GM21737 (cell line): ENCODE data around the gene JUND.
A peak's percentile ranks its signal among the peaks of the same experiment; 100 is the strongest.

Experiments used
- ATAC-seq: cut with Tn5 transposase; IDR thresholded peaks from one replicate; pipeline ENCODE4 v1.9.1; 2021; ENCODE audit warnings: mild to moderate bottlenecking, moderate library complexity; ENCODE audit not compliant: unreplicated experiment

The JUND gene

GRCh38 chr19:18291019-18291524 is 9.7 kb upstream of the JUND start:
- ATAC-seq, result no peak

- ATAC-seq, result no peak
These were observed 9.0 kb upstream of the JUND start for GRCh38 chr19:18290302-18291018.

GRCh38 chr19:18289471-18290301 is 8.3 kb upstream of the JUND start:
- no peak for ATAC-seq

- ATAC-seq, result no peak
These were observed 6.7 kb upstream of the JUND start for GRCh38 chr19:18287836-18288772.

- no peak for ATAC-seq
These were observed 5.7 kb upstream of the JUND start for GRCh38 chr19:18286973-18287635.

GRCh38 chr19:18284712-18285360 is 3.4 kb upstream of the JUND start:
- ATAC-seq, result no peak

- ATAC-seq, result no peak
These were observed 1.9 kb upstream of the JUND start for GRCh38 chr19:18283338-18283737.

GRCh38 chr19:18282788-18283141 is 1.3 kb upstream of the JUND start:
- ATAC-seq, result no peak

GRCh38 chr19:18282021-18282787 is 782 bp upstream of the JUND start:
- ATAC-seq, result no peak

- peak; percentile 21 for ATAC-seq
These were observed 958 bp downstream of the JUND start for GRCh38 chr19:18280247-18281081.

GRCh38 chr19:18279516-18280246 is 1.7 kb downstream of the JUND start:
- ATAC-seq, result peak; percentile 21

GRCh38 chr19:18279266-18279515 is 2.2 kb downstream of the JUND start:
- ATAC-seq, result no peak

- ATAC-seq, result no peak
These were observed 2.7 kb downstream of the JUND start for GRCh38 chr19:18278521-18279265.

- ATAC-seq, result no peak
These were observed 6.6 kb downstream of the JUND start for GRCh38 chr19:18274781-18275356.

- ATAC-seq, result no peak
These were observed 7.1 kb downstream of the JUND start, which contains the start of gene IQCN for GRCh38 chr19:18274219-18274780. IQCN (minus strand) TSS chr19:18274452; CDS start chr19:18269478, 4,974 bp downstream.

- ATAC-seq, result no peak
These were observed 7.7 kb downstream of the JUND start for GRCh38 chr19:18273561-18274218.
